NCI-H526 treated with DMSO at 0.1 percent for 48 hours (cell line): Measurements from ENCODE around the gene KCNMB1.

Experiments
- DNase-seq: peaks from one replicate; lab custom pipeline; 2025; lab: John Stamatoyannopoulos, UW

Gene KCNMB1

GRCh38 chr5:170339780-170340167 lies 49.4 kb downstream of the KCNMB1 start:
- no peak for DNase-seq

GRCh38 chr5:170338933-170339779 lies 50.0 kb downstream of the KCNMB1 start:
- no peak for DNase-seq

DNA sequence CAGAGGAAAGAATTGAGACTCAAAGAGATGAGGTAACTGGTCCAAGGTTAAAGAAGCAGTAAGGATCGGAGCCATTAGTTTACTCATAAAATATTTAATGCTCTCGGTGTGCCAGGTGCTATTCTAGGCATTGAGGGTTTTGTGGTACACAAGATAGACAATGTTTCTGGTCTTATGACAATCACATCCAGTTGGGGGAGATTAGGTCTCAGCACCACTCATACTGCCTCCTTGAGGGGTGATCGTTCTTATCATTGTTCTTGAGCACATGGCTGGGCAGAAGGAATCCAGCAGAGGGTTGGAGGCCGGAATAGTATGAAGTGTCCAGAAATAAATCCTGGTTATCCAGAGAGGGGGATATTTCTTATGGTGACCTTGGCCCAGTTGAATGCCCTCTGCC lies 50.9 kb downstream of the KCNMB1 start:
- DNase-seq: no peak

- DNase-seq: no peak
Measured at GRCh38 chr5:170337045-170337733, 52.0 kb downstream of the KCNMB1 start.

DNA sequence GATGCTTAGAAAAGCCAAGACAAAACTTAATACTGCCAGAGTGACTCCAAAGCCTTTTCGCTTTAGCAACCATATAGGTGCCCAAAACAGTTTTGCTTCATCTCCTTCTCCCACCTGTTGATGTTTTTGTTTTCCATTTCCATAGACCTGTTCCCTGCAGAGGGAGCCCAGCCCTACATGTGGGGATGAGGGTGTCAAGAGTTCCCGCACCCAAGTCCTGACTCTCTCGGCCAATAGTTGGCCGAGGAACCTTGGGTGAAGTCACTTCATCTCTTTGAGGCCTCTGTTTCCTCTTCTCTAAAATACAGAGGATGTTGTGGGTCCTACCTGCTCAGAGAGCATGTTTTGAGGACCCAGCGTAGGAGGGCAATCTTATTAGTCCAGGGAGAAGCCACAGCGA lies 53.1 kb downstream of the KCNMB1 start:
- no peak for DNase-seq

- DNase-seq: no peak
Measured at GRCh38 chr5:170334626-170335025, 54.5 kb downstream of the KCNMB1 start.

- DNase-seq: no peak
Measured at GRCh38 chr5:170333161-170333910, 55.8 kb downstream of the KCNMB1 start.

GRCh38 chr5:170332058-170332457 lies 57.1 kb downstream of the KCNMB1 start:
- DNase-seq: no peak

- DNase-seq: no peak
Measured at GRCh38 chr5:170330568-170331054, 58.6 kb downstream of the KCNMB1 start.

DNA sequence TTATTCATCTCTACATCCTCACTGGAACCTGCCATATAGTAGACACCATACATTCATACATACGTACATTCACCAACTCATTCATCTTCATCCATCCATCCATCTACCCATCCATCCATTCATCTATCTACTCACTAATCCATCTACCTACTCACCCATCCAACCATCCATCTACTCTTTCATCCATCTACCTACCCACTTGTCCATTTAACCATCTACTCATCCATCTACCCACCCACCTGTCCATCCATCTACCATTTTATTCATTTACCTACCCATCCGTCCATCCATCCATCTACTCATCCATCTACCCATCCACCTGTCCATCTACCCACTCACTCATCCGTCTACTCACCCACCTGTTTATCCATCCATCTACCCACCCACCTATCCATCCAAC lies 59.6 kb downstream of the KCNMB1 start:
- DNase-seq: no peak

DNA sequence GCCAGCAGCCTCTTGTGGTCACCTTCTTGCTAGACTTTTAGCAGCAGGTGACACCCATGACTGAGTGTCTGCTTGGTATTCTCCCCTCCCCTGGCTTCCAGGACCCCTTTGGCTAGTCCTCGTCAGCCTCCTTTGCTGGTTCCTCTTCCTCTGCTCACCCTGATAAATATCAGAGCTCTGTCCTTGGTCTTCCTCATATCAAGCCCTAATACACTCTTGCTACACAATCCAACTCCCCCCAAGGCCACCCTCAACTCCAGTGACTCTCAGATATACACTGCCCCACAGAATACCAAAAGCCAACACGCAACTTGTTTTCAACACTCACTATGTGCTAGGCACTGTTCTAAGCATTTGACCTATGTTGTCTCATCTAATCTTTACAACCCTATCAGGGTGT lies 61.3 kb downstream of the KCNMB1 start:
- no peak for DNase-seq

DNA sequence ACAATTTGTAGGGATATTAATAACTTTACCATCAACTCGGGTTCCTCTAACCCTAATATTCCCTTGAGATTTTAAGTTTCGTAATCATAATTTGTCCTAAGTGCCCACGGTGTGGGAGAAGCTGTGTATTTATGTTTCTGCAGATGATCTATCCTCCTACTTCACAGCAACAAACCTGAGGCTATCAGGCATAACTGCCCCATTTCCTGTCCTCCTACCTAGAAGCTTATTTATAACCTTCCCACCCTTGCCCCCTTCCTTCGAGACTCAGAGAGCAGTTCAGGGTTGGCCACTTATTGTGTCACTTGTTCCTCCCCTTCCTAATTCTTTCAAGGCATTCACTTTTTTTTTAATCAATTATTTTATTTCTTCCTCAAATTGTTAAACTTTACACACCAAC lies 62.0 kb downstream of the KCNMB1 start:
- DNase-seq: no peak
